Mucosa of descending colon (tissue), 3 donors: ENCODE results near the gene GNB1L. TPM values are rescaled to one million over a fixed set of nuclear protein-coding genes. Genes with fewer than 3 reads are reported as not detected.
A peak's percentile ranks its signal among the peaks of the same experiment; 100 is the strongest.

Source experiments
- ATAC-seq: fragments of 200-7000 bp; cut with Tn5 transposase; one replicate; pipeline ENCODE4 v1.9.1; 2020; ENCODE audit warnings: mild to moderate bottlenecking, moderate library complexity
- DNase-seq, 3 donors: peaks; one replicate each; pipeline ENCODE4 v3.0.0-alpha.2; 2020
- H3K36me3 ChIP-seq: fragments of 200-600 bp; one replicate; pipeline ENCODE4 v1.8.0; 2021; ENCODE audit warnings: low read depth, mild to moderate bottlenecking
- H3K4me1 ChIP-seq: fragments of 200-600 bp; one replicate; pipeline ENCODE4 v1.8.0; 2021; ENCODE audit warnings: low read depth, mild to moderate bottlenecking
- H3K4me3 ChIP-seq: fragments of 200-600 bp; one replicate; pipeline ENCODE4 v1.8.0; 2021; ENCODE audit warnings: mild to moderate bottlenecking
- H3K9me3 ChIP-seq: fragments of 200-600 bp; one replicate; pipeline ENCODE4 v1.8.0; 2021; ENCODE audit warnings: mild to moderate bottlenecking
- intact Hi-C, 2 donors: fragments of 100-400 bp; cut with DNase I in 1 of 2; cut with micrococcal nuclease in 1 of 2; formaldehyde crosslinking; loops; one replicate each; pipeline versions ENCODE4 v1.11.0 to v1.11.1; 2022; cut with DNase I, micrococcal nuclease
- total RNA-seq, 3 donors: library from RNA; stranded (reverse); fragmentation: NEBNext Ultra II Directional in 2 of 3; extraction: Animal tissue kit (Norgen Biotek cat#: 25700) in 2 of 3; gene quantifications; one replicate each; pipeline versions ENCODE4 v1.2.1 to v1.2.4, GENCODE V29; 2021 to 2023
- TF ChIP-seq, protein P1 (sequence below): fragments of 200-600 bp; IDR thresholded peaks from one replicate; pipeline ENCODE4 v1.8.0; 2022; ENCODE audit warnings: antibody characterized with exemption, mild to moderate bottlenecking
- donor health status: DM: no; HTN: no; CAD: no; lungs with moderate emphysema.
- donor health status: DM: no; HTN: no; CAD: no.
- donor health status: DM: no; HTN: yes; CAD: no.

The GNB1L gene
- total RNA-seq, 3 donors from 2014 or later, result 2.7 to 4.7 (median 3.4) TPM

GRCh38 chr22:19772673-19773469 is 81.8 kb downstream of the GNB1L start:
- TF ChIP-seq, protein P1, sequence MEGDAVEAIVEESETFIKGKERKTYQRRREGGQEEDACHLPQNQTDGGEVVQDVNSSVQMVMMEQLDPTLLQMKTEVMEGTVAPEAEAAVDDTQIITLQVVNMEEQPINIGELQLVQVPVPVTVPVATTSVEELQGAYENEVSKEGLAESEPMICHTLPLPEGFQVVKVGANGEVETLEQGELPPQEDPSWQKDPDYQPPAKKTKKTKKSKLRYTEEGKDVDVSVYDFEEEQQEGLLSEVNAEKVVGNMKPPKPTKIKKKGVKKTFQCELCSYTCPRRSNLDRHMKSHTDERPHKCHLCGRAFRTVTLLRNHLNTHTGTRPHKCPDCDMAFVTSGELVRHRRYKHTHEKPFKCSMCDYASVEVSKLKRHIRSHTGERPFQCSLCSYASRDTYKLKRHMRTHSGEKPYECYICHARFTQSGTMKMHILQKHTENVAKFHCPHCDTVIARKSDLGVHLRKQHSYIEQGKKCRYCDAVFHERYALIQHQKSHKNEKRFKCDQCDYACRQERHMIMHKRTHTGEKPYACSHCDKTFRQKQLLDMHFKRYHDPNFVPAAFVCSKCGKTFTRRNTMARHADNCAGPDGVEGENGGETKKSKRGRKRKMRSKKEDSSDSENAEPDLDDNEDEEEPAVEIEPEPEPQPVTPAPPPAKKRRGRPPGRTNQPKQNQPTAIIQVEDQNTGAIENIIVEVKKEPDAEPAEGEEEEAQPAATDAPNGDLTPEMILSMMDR, result no peak
- H3K4me3 ChIP-seq, result no peak overlapping the region
- ATAC-seq, result no peak
- H3K36me3 ChIP-seq, result no peaks in the 10 kb centered on the region
- no peaks in the 10 kb centered on the region for H3K4me1 ChIP-seq
- intact Hi-C loops, result no loop called here
- H3K9me3 ChIP-seq, result no peaks in the 10 kb centered on the region
- DNase-seq, result peak in 2 of 3 donors; percentile 10 to 53

DNA sequence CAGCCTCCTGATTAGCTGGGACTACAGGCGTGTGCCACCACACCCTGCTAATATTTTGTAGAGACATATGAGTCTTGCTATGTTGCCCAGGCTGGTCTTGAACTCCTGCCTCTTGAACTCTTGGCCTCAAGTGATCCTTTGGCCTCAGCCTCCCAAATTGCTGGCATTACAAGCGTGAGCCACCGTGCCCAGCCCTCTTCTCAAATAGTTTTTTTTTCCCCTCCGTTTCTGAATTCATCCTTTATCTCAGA is 82.3 kb downstream of the GNB1L start:
- ATAC-seq (no peak), DNase-seq (no peak)
- TF ChIP-seq, protein P1, result no peak
- intact Hi-C loops, result no loop called here
- no peak overlapping the region for H3K4me3 ChIP-seq
- no peaks in the 10 kb centered on the region for H3K9me3 ChIP-seq
- peaks cover 1% of the 10 kb centered on the region for H3K4me1 ChIP-seq
- no peaks in the 10 kb centered on the region for H3K36me3 ChIP-seq

GRCh38 chr22:19770349-19771220 is 84.1 kb downstream of the GNB1L start:
- ATAC-seq, result no peak
- TF ChIP-seq, protein P1, result no peak
- peak in 2 of 3 donors; percentile 15 to 29 for DNase-seq
- Histone ChIP-seq H3K4me3 (no peak overlapping the region), H3K9me3 (no peaks in the 10 kb centered on the region), H3K36me3 (no peaks in the 10 kb centered on the region), H3K4me1 (peaks cover 11% of the 10 kb centered on the region)
- intact Hi-C loops, result no loop called here

- TF ChIP-seq, protein P1, result no peak
- no peaks in the 10 kb centered on the region for H3K36me3 ChIP-seq
- no peak overlapping the region for H3K4me3 ChIP-seq
- DNase-seq (peak in 1 of 3 donors; percentile 14), ATAC-seq (no peak)
- intact Hi-C loops, result no loop called here
- H3K9me3 ChIP-seq, result no peaks in the 10 kb centered on the region
- peaks cover 15% of the 10 kb centered on the region for H3K4me1 ChIP-seq
Measured at GRCh38 chr22:19769393-19769715, 85.3 kb downstream of the GNB1L start.

DNA sequence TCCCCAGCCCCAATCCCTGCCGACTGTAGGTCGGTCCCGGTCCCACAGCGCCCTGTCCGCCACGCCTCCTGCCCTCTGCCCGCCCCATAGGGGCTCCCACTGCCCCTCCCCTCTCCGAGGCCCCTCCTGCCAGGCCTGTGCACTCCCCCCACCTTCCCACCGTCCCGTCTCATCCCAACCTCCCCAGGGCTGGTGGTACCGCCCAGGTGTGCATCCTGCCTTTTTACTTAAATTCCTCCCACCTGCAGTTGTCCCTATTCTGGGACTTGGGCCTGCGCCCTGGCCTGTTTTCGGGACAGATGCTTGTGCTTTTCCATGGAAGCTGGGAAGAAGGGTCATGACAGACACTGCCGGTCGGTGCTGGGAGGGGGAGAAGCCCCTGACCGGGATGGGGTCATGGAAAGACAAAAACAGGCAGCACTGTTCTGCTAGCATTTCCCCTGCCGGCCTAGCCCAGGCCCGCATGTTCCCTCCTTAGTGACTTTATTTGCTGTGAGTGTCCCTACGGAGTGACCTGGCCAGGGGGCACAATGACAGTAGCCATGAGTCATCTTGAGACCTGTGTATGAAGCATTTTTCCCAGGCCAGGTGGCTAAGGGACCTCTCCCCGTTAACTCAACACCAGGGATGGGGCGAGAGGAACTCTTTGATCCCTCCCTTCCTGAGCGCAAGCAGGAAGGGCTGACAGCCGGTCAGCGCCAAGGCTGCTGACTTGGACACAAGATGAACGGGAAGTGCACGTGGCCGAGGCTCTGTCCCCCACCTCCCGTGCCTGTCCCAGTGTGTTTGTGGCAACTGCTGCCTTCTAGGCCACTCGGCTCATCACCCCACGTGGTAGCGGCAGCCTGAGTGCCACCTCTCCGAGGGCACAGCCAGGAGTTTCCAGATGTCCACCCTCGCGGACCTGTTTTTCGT is 87.0 kb downstream of the GNB1L start:
- TF ChIP-seq, protein P1, result no peak
- Histone ChIP-seq H3K4me3 (no peak overlapping the region), H3K9me3 (no peaks in the 10 kb centered on the region), H3K4me1 (peaks cover 15% of the 10 kb centered on the region), H3K36me3 (no peaks in the 10 kb centered on the region)
- intact Hi-C loops, result no loop called here
- ATAC-seq (peak; percentile 5), DNase-seq (peak in 1 of 3 donors; percentile 12)
